GM15510 (cell line): ENCODE data around the gene SLIT3.

Source experiments
- POLR2A ChIP-seq: IDR thresholded peaks from 3 replicates; pipeline ENCODE4 v1.6.1; 2011; ENCODE audit warnings: borderline replicate concordance; ENCODE audit not compliant: insufficient read length; ENCODE audit errors: extremely low read depth

SLIT3 gene

GRCh38 chr5:168829044-168829443, 471.9 kb downstream of the SLIT3 start:
- TF ChIP-seq POLR2A = no peak

- no peak for TF ChIP-seq POLR2A
These were observed 473.3 kb downstream of the SLIT3 start for GRCh38 chr5:168827636-168828035.

- no peak for TF ChIP-seq POLR2A
These were observed 474.7 kb downstream of the SLIT3 start for GRCh38 chr5:168826246-168826725.

GRCh38 chr5:168822745-168823281, 478.1 kb downstream of the SLIT3 start:
- TF ChIP-seq POLR2A = no peak

GRCh38 chr5:168822248-168822744, 478.6 kb downstream of the SLIT3 start:
- no peak for TF ChIP-seq POLR2A

GRCh38 chr5:168820874-168821273, 480.1 kb downstream of the SLIT3 start:
- no peak for TF ChIP-seq POLR2A

- no peak for TF ChIP-seq POLR2A
These were observed 481.8 kb downstream of the SLIT3 start for GRCh38 chr5:168819004-168819621.

- TF ChIP-seq POLR2A = no peak
These were observed 482.4 kb downstream of the SLIT3 start for GRCh38 chr5:168818558-168818957.

- no peak for TF ChIP-seq POLR2A
These were observed 483.3 kb downstream of the SLIT3 start for GRCh38 chr5:168817591-168817990.

GRCh38 chr5:168816661-168817060, 484.3 kb downstream of the SLIT3 start:
- TF ChIP-seq POLR2A = no peak

GRCh38 chr5:168813184-168813968, 487.6 kb downstream of the SLIT3 start:
- no peak for TF ChIP-seq POLR2A

GRCh38 chr5:168810641-168811040, 490.3 kb downstream of the SLIT3 start:
- no peak for TF ChIP-seq POLR2A

GRCh38 chr5:168809218-168809617, 491.7 kb downstream of the SLIT3 start:
- no peak for TF ChIP-seq POLR2A

- no peak for TF ChIP-seq POLR2A
These were observed 492.8 kb downstream of the SLIT3 start for GRCh38 chr5:168808051-168808616.

GRCh38 chr5:168807287-168807686, 493.7 kb downstream of the SLIT3 start:
- no peak for TF ChIP-seq POLR2A
